Measurements from ENCODE around the gene FIGN.

Gene FIGN

GRCh38 chr2:163767097-163767496, 31.3 kb upstream of the FIGN start:
- Histone ChIP-seq H3K4me3 (ENCODE audit: low read depth, low read length, poor library complexity, severe bottlenecking) (no peak overlapping the region), H3K27ac (ENCODE audit: low read depth, low read length, poor library complexity, severe bottlenecking) (no peak overlapping the region), H3K4me2 (ENCODE audit: low read length) (no peak overlapping the region), H3K36me3 (ENCODE audit: insufficient read depth, low read length) (no peaks in the 10 kb centered on the region), H2AFZ (ENCODE audit: low read length) (no peak overlapping the region), H3K4me1 (ENCODE audit: insufficient read depth, low read length, severe bottlenecking) (no peaks in the 10 kb centered on the region), H3K27me3 (ENCODE audit: insufficient read depth, low read length) (no peaks in the 10 kb centered on the region), H3F3A (ENCODE audit: insufficient read depth, low read length) (no peaks in the 10 kb centered on the region), H3K9ac (ENCODE audit: low read length) (no peak overlapping the region), H3K9me2 (ENCODE audit: low read depth, low read length) (no peaks in the 10 kb centered on the region), H4K20me1 (ENCODE audit: insufficient read depth, low read length) (no peaks in the 10 kb centered on the region), H3K79me2 (ENCODE audit: insufficient read depth, low read length) (no peaks in the 10 kb centered on the region), H3K9me3 (ENCODE audit: low read length) (no peaks in the 10 kb centered on the region)
- TF ChIP-seq EZH2 (IDR thresholded peaks at IDR 0.05; ENCODE audit: borderline replicate concordance, low read length) (no peak), CTCF (IDR thresholded peaks at IDR 0.05; ENCODE audit: low read length) (no peak)

GRCh38 chr2:163764566-163764965, 28.8 kb upstream of the FIGN start:
- H3K4me3 ChIP-seq (ENCODE audit: low read depth, low read length, poor library complexity, severe bottlenecking) = no peak overlapping the region

GRCh38 chr2:163759013-163759412, 23.2 kb upstream of the FIGN start:
- TF ChIP-seq EZH2 (IDR thresholded peaks at IDR 0.05; ENCODE audit: borderline replicate concordance, low read length) = no peak
- TF ChIP-seq CTCF (IDR thresholded peaks at IDR 0.05; ENCODE audit: low read length) = no peak
- H2AFZ ChIP-seq (ENCODE audit: low read length) = no peak overlapping the region
- H3K9me3 ChIP-seq (ENCODE audit: low read length) = no peaks in the 10 kb centered on the region
- no peaks in the 10 kb centered on the region for H3K79me2 ChIP-seq (ENCODE audit: insufficient read depth, low read length)
- no peaks in the 10 kb centered on the region for H3K9me2 ChIP-seq (ENCODE audit: low read depth, low read length)
- no peaks in the 10 kb centered on the region for H3K4me1 ChIP-seq (ENCODE audit: insufficient read depth, low read length, severe bottlenecking)
- H3F3A ChIP-seq (ENCODE audit: insufficient read depth, low read length) = no peaks in the 10 kb centered on the region
- H3K4me2 ChIP-seq (ENCODE audit: low read length) = no peak overlapping the region
- H4K20me1 ChIP-seq (ENCODE audit: insufficient read depth, low read length) = no peaks in the 10 kb centered on the region
- no peak overlapping the region for H3K27ac ChIP-seq (ENCODE audit: low read depth, low read length, poor library complexity, severe bottlenecking)
- H3K27me3 ChIP-seq (ENCODE audit: insufficient read depth, low read length) = no peaks in the 10 kb centered on the region
- H3K4me3 ChIP-seq (ENCODE audit: low read depth, low read length, poor library complexity, severe bottlenecking) = no peak overlapping the region
- H3K36me3 ChIP-seq (ENCODE audit: insufficient read depth, low read length) = no peaks in the 10 kb centered on the region
- H3K9ac ChIP-seq (ENCODE audit: low read length) = no peak overlapping the region

More at GRCh38 chr2:163764566-163764965, 28.8 kb upstream of the FIGN start:
- Histone ChIP-seq H3K9me2 (ENCODE audit: low read depth, low read length) (no peaks in the 10 kb centered on the region), H3K9ac (ENCODE audit: low read length) (no peak overlapping the region), H3K4me2 (ENCODE audit: low read length) (no peak overlapping the region), H4K20me1 (ENCODE audit: insufficient read depth, low read length) (no peaks in the 10 kb centered on the region), H2AFZ (ENCODE audit: low read length) (no peak overlapping the region), H3K27ac (ENCODE audit: low read depth, low read length, poor library complexity, severe bottlenecking) (no peak overlapping the region), H3F3A (ENCODE audit: insufficient read depth, low read length) (no peaks in the 10 kb centered on the region), H3K4me1 (ENCODE audit: insufficient read depth, low read length, severe bottlenecking) (no peaks in the 10 kb centered on the region), H3K27me3 (ENCODE audit: insufficient read depth, low read length) (no peaks in the 10 kb centered on the region), H3K9me3 (ENCODE audit: low read length) (no peaks in the 10 kb centered on the region), H3K36me3 (ENCODE audit: insufficient read depth, low read length) (no peaks in the 10 kb centered on the region), H3K79me2 (ENCODE audit: insufficient read depth, low read length) (no peaks in the 10 kb centered on the region)
- no peak for TF ChIP-seq CTCF (IDR thresholded peaks at IDR 0.05; ENCODE audit: low read length)
- TF ChIP-seq EZH2 (IDR thresholded peaks at IDR 0.05; ENCODE audit: borderline replicate concordance, low read length) = no peak
